ENCODE results near the gene SLC16A2. TPM values are rescaled to one million over a fixed set of nuclear protein-coding genes. Genes with fewer than 3 reads are reported as not detected.
A peak's percentile ranks its signal among the peaks of the same experiment; 100 is the strongest.

The SLC16A2 gene
- total RNA-seq, 1 donor from 2014 or later, result 8.1 TPM

- Histone ChIP-seq H3K4me3 (no peak overlapping the region), H3K27ac (no peak overlapping the region), H3K9me3 (no peaks in the 10 kb centered on the region), H3K27me3 (no peaks in the 10 kb centered on the region), H3K36me3 (no peaks in the 10 kb centered on the region), H3K4me1 (no peaks in the 10 kb centered on the region)
- DNase-seq (no peak), ATAC-seq (no peak)
- TF ChIP-seq, protein P1, sequence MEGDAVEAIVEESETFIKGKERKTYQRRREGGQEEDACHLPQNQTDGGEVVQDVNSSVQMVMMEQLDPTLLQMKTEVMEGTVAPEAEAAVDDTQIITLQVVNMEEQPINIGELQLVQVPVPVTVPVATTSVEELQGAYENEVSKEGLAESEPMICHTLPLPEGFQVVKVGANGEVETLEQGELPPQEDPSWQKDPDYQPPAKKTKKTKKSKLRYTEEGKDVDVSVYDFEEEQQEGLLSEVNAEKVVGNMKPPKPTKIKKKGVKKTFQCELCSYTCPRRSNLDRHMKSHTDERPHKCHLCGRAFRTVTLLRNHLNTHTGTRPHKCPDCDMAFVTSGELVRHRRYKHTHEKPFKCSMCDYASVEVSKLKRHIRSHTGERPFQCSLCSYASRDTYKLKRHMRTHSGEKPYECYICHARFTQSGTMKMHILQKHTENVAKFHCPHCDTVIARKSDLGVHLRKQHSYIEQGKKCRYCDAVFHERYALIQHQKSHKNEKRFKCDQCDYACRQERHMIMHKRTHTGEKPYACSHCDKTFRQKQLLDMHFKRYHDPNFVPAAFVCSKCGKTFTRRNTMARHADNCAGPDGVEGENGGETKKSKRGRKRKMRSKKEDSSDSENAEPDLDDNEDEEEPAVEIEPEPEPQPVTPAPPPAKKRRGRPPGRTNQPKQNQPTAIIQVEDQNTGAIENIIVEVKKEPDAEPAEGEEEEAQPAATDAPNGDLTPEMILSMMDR (IDR thresholded peaks at IDR 0.05), result no peak
- intact Hi-C loops (cut with DNase I), result no loop called here
These were observed 125.7 kb downstream of the SLC16A2 start for GRCh38 chrX:74546984-74547383.

DNA sequence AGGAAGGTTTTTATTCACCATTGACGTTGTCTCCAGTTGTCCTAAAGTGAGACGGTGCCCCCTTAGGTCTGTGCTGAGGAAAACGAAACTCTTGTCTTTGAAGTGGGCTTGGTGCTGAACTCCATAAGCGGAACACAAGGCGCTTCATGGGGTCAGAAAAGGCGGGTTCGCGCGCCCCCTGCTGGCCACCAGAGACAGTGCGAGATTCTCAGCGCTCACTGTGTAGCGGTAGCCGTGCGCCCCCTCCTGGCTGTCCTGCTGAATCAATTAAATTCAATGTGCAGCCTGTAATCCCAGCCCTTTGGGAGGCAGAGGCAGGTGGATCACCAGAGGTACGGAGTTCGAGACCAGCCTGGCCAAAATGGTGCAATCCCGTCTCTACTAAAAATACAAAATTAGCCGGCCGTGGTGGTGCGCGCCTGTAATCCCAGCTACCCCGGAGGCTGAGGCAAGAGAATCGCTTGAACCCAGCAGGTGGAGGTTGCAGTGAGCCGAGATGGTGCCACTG lies 129.1 kb downstream of the SLC16A2 start:
- Histone ChIP-seq H3K27ac (no peak overlapping the region), H3K4me3 (no peak overlapping the region), H3K9me3 (no peaks in the 10 kb centered on the region), H3K36me3 (no peaks in the 10 kb centered on the region), H3K4me1 (no peaks in the 10 kb centered on the region), H3K27me3 (no peaks in the 10 kb centered on the region)
- ATAC-seq (peak; percentile 100), DNase-seq (peak; percentile 90)
- TF ChIP-seq, protein P1 (IDR thresholded peaks at IDR 0.05), result peak; percentile 92
- intact Hi-C loops (cut with DNase I), result no loop called here

- Histone ChIP-seq H3K4me1 (no peaks in the 10 kb centered on the region), H3K4me3 (no peak overlapping the region), H3K9me3 (no peaks in the 10 kb centered on the region), H3K27me3 (no peaks in the 10 kb centered on the region), H3K27ac (no peak overlapping the region), H3K36me3 (no peaks in the 10 kb centered on the region)
- ATAC-seq (no peak), DNase-seq (no peak)
- intact Hi-C loops (cut with DNase I), result no loop called here
- TF ChIP-seq, protein P1 (IDR thresholded peaks at IDR 0.05), result no peak
These were observed 130.6 kb downstream of the SLC16A2 start for GRCh38 chrX:74551934-74552333.

- H3K27me3 ChIP-seq, result no peaks in the 10 kb centered on the region
- DNase-seq, result no peak
- no peaks in the 10 kb centered on the region for H3K4me1 ChIP-seq
- no peak overlapping the region for H3K4me3 ChIP-seq
- TF ChIP-seq, protein P1 (IDR thresholded peaks at IDR 0.05), result no peak
- H3K27ac ChIP-seq, result no peak overlapping the region
- H3K9me3 ChIP-seq, result no peaks in the 10 kb centered on the region
- intact Hi-C loops (cut with DNase I), result no loop called here
- no peaks in the 10 kb centered on the region for H3K36me3 ChIP-seq
- ATAC-seq, result no peak
These were observed 136.1 kb downstream of the SLC16A2 start for GRCh38 chrX:74557378-74557777.

- Histone ChIP-seq H3K9me3 (no peaks in the 10 kb centered on the region), H3K36me3 (no peaks in the 10 kb centered on the region), H3K27ac (no peak overlapping the region), H3K4me1 (no peaks in the 10 kb centered on the region), H3K27me3 (no peaks in the 10 kb centered on the region), H3K4me3 (no peak overlapping the region)
- intact Hi-C loops (cut with DNase I), result no loop called here
- DNase-seq, result no peak
- TF ChIP-seq, protein P1 (IDR thresholded peaks at IDR 0.05), result no peak
- no peak for ATAC-seq
These were observed 156.8 kb downstream of the SLC16A2 start for GRCh38 chrX:74578137-74578536.
